Activated CD8-positive, alpha-beta memory T cell treated with anti-CD3 and anti-CD28 coated beads, Interleukin-2, amount 50 U/mL, for 48 hours (primary cell): ENCODE data around the gene PSMD9.
"Not testable (repeated sequence)": the region's sequence is repeated elsewhere in the genome, so short reads cannot be mapped to it uniquely, and the experiment has no call there.

Experiments used
- DNase-seq: peaks from one replicate; pipeline ENCODE4 v3.0.0-alpha.2; 2020

Gene PSMD9

GRCh38 chr12:121888478-121889273, at the start of gene PSMD9:
PSMD9 (plus strand) TSS chr12:121888790; CDS start chr12:121888857, 67 bp downstream.
- DNase-seq, result peak; percentile 99

- DNase-seq, result peak; percentile 100
These were observed 49.2 kb upstream of the PSMD9 start for GRCh38 chr12:121839106-121839992.

GRCh38 chr12:121839993-121840761, 48.4 kb upstream of the PSMD9 start:
- DNase-seq, result no peak

- DNase-seq, result no peak
These were observed 45.2 kb upstream of the PSMD9 start for GRCh38 chr12:121843236-121843982.

GRCh38 chr12:121845701-121846100, 42.9 kb upstream of the PSMD9 start:
- DNase-seq, result no peak

GRCh38 chr12:121849211-121849610, 39.4 kb upstream of the PSMD9 start:
- no peak for DNase-seq

- no peak for DNase-seq
These were observed 38.9 kb upstream of the PSMD9 start for GRCh38 chr12:121849665-121850064.

- not testable (repeated sequence) for DNase-seq
These were observed 36.2 kb upstream of the PSMD9 start for GRCh38 chr12:121852392-121852791.

GRCh38 chr12:121857322-121858246, 31.0 kb upstream of the PSMD9 start:
- DNase-seq, result no peak

GRCh38 chr12:121858318-121858661, 30.3 kb upstream of the PSMD9 start:
- DNase-seq, result no peak

GRCh38 chr12:121858662-121859572, 29.7 kb upstream of the PSMD9 start, which contains the start of gene HPD:
HPD (minus strand) TSS chr12:121858859; CDS start chr12:121858823, 36 bp downstream.
- no peak for DNase-seq

- DNase-seq, result no peak
These were observed 28.3 kb upstream of the PSMD9 start for GRCh38 chr12:121860257-121860656.

- DNase-seq, result not testable (repeated sequence)
These were observed 27.9 kb upstream of the PSMD9 start for GRCh38 chr12:121860699-121861098.

- DNase-seq, result no peak
These were observed 26.8 kb upstream of the PSMD9 start for GRCh38 chr12:121861636-121862254.

- no peak for DNase-seq
These were observed 22.3 kb upstream of the PSMD9 start for GRCh38 chr12:121866331-121866730.

GRCh38 chr12:121869229-121869628, 19.4 kb upstream of the PSMD9 start:
- not testable (repeated sequence) for DNase-seq

- no peak for DNase-seq
These were observed 17.1 kb upstream of the PSMD9 start for GRCh38 chr12:121871467-121871866.

- no peak for DNase-seq
These were observed 15.9 kb upstream of the PSMD9 start for GRCh38 chr12:121872546-121873215.

- no peak for DNase-seq
These were observed 15.4 kb upstream of the PSMD9 start for GRCh38 chr12:121873216-121873569.
